Testis (tissue), 3 donors: ENCODE measurements around the gene ARF5. TPM values are rescaled to one million over a fixed set of nuclear protein-coding genes. Genes with fewer than 3 reads are reported as not detected.
"Not testable (repeated sequence)": the region's sequence is repeated elsewhere in the genome, so short reads cannot be mapped to it uniquely, and the experiment has no call there.

ENCODE experiments used
- DNase-seq: peaks from one replicate; pipeline ENCODE4 v3.0.0-alpha.2; 2019
- H3K27ac ChIP-seq, 2 donors: fragments of 200-600 bp; sonication (generic); one replicate each; pipeline ENCODE4 v1.5.1; 2019
- H3K27me3 ChIP-seq: fragments of 200-600 bp; sonication (generic); one replicate; pipeline ENCODE4 v1.5.1; 2019
- H3K36me3 ChIP-seq: fragments of 200-600 bp; sonication (generic); one replicate; pipeline ENCODE4 v1.5.1; 2017; ENCODE audit warnings: low read depth; ENCODE audit errors: missing control alignments
- H3K4me1 ChIP-seq: fragments of 200-600 bp; sonication (generic); one replicate; pipeline ENCODE4 v1.5.1; 2019
- H3K4me3 ChIP-seq, 2 donors: fragments of 200-600 bp; sonication (generic); one replicate each; pipeline ENCODE4 v1.5.1; 2017 to 2019
- H3K9me3 ChIP-seq: fragments of 200-600 bp; sonication (generic); one replicate; pipeline ENCODE4 v1.5.1; 2017
- POLR2A ChIP-seq: fragments of 450-650 bp; IDR thresholded peaks from one replicate; pipeline ENCODE4 v1.6.1; 2017; ENCODE audit warnings: antibody characterized with exemption, mild to moderate bottlenecking, moderate library complexity
- WGBS, 2 donors: methylation state at CpG; one replicate each; pipeline ENCODE4 v1.1.5; 2018; 5-methylcytosine and 5-hydroxymethylcytosine counted together
- intact Hi-C: fragments of 100-400 bp; cut with DNase I; formaldehyde crosslinking; loops from one replicate; pipeline ENCODE4 v1.15.1; 2023; ENCODE audit warnings: low total_unique reads
- polyA plus RNA-seq: library from polyadenylated mRNA; stranded (reverse); fragments of 350-450 nt; fragmentation: Illumina TruSeq; extraction: RNeasy Lipid Tissue Mini Kit (QIAGEN cat#74804); gene quantifications from one replicate; pipeline ENCODE4 v1.2.3, GENCODE V29; 2014; ENCODE audit warnings: low read depth, low replicate concordance; ENCODE audit not compliant: insufficient read depth
- total RNA-seq, 2 donors: library from RNA; depleted of rRNA; stranded (reverse); fragments of >200 nt; gene quantifications; one replicate each; pipeline ENCODE4 v1.2.3, GENCODE V29; 2016
- TF ChIP-seq, protein P1 (sequence below), 3 experiments: fragments of 450-650 bp in 2 of 3; fragments of 200-600 bp in 1 of 3; sonication (generic) in 1 of 3; IDR thresholded peaks; one replicate each; pipeline ENCODE4 v1.5.1; 2016 to 2019; ENCODE audit warnings: antibody characterized with exemption in 3 of 3, mild to moderate bottlenecking in 2 of 3, moderate library complexity in 1 of 3

ARF5 gene
- total and polyA plus RNA-seq, 3 donors from 2014 or later, result 161 to 190 (median 171) TPM

DNA sequence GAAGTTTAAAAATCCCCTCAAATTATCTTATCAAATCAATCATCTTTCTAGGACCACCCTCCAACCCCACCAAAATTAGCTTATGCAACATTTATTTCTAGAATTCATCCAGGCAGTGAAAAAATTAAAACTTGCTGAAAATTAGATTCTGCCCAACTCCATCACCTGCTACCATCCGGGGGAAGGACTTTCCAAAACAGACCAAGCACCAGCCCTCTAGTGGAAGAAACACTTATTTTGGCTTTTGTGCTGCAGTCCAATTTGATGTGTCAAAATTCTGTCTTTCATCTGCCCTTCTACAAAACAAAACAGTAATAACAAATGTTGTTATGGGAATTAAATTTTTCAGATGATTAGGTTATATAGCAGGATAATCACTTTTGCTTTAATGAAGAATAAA lies 38.0 kb upstream of the ARF5 start:
- 56 to 61% methylated on average over 1 of the region's 1 CpG for WGBS, 2 donors
- Histone ChIP-seq H3K36me3 (no peaks in the 10 kb centered on the region), H3K4me3 (no peak overlapping the region), H3K27me3 (no peaks in the 10 kb centered on the region), H3K4me1 (no peaks in the 10 kb centered on the region), H3K27ac (no peak overlapping the region), H3K9me3 (no peaks in the 10 kb centered on the region)
- DNase-seq, result no peak
- intact Hi-C loops, result no loop called here
- TF ChIP-seq POLR2A, result no peak
- TF ChIP-seq, protein P1, sequence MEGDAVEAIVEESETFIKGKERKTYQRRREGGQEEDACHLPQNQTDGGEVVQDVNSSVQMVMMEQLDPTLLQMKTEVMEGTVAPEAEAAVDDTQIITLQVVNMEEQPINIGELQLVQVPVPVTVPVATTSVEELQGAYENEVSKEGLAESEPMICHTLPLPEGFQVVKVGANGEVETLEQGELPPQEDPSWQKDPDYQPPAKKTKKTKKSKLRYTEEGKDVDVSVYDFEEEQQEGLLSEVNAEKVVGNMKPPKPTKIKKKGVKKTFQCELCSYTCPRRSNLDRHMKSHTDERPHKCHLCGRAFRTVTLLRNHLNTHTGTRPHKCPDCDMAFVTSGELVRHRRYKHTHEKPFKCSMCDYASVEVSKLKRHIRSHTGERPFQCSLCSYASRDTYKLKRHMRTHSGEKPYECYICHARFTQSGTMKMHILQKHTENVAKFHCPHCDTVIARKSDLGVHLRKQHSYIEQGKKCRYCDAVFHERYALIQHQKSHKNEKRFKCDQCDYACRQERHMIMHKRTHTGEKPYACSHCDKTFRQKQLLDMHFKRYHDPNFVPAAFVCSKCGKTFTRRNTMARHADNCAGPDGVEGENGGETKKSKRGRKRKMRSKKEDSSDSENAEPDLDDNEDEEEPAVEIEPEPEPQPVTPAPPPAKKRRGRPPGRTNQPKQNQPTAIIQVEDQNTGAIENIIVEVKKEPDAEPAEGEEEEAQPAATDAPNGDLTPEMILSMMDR (IDR thresholded peaks at IDR 0.05), result no peak

- TF ChIP-seq, protein P1 (IDR thresholded peaks at IDR 0.05), result no peak
- no peak for TF ChIP-seq POLR2A
- H3K27me3 ChIP-seq, result no peaks in the 10 kb centered on the region
- no peak overlapping the region for H3K4me3 ChIP-seq
- H3K4me1 ChIP-seq, result no peaks in the 10 kb centered on the region
- no peaks in the 10 kb centered on the region for H3K36me3 ChIP-seq
- no peak overlapping the region for H3K27ac ChIP-seq
- no peaks in the 10 kb centered on the region for H3K9me3 ChIP-seq
- WGBS, 2 donors, result 68 to 71% methylated on average over 4 of the region's 4 CpGs
- intact Hi-C loops, result no loop called here
- DNase-seq, result no peak
These were observed 36.3 kb upstream of the ARF5 start for GRCh38 chr7:127551941-127552340.

- no peak for DNase-seq
- TF ChIP-seq, protein P1 (IDR thresholded peaks at IDR 0.05), result no peak
- no peak for TF ChIP-seq POLR2A
- 75 to 85% methylated on average over 2 of the region's 2 CpGs for WGBS, 2 donors
- Histone ChIP-seq H3K4me1 (no peaks in the 10 kb centered on the region), H3K9me3 (no peaks in the 10 kb centered on the region), H3K36me3 (no peaks in the 10 kb centered on the region), H3K4me3 (no peak overlapping the region), H3K27ac (no peak overlapping the region), H3K27me3 (no peaks in the 10 kb centered on the region)
- intact Hi-C loops, result no loop called here
These were observed 31.8 kb upstream of the ARF5 start for GRCh38 chr7:127556404-127556803.

- Histone ChIP-seq H3K36me3 (no peaks in the 10 kb centered on the region), H3K4me3 (no peak overlapping the region), H3K27ac (no peak overlapping the region), H3K9me3 (no peaks in the 10 kb centered on the region), H3K27me3 (no peaks in the 10 kb centered on the region), H3K4me1 (no peaks in the 10 kb centered on the region)
- intact Hi-C loops, result no loop called here
- TF ChIP-seq, protein P1 (IDR thresholded peaks at IDR 0.05), result no peak
- TF ChIP-seq POLR2A, result no peak
- DNase-seq, result no peak
- 73 to 87% methylated on average over 2 of the region's 2 CpGs for WGBS, 2 donors
These were observed 30.4 kb upstream of the ARF5 start for GRCh38 chr7:127557803-127558202.

DNA sequence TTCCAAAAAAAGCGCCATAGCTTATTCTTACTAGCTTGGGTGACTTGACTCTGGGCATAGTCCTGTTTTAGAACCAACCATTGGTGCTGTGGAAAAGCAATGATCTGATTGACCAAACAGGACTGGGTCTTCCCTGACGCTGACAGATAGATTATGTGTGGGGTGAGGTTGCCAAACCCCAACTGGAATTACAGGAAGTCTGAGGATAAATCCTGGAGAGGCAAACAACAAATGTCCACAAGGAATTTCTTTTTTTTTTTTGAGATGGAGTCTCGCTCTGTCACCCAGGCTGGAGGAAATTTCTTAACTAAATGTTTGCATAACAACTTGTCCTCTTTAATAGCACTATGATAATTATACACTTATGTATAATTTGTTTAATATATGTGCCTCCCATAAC lies 22.0 kb upstream of the ARF5 start:
- Histone ChIP-seq H3K36me3 (no peaks in the 10 kb centered on the region), H3K4me3 (no peak overlapping the region), H3K4me1 (no peaks in the 10 kb centered on the region), H3K27me3 (no peaks in the 10 kb centered on the region), H3K27ac (no peak overlapping the region), H3K9me3 (no peaks in the 10 kb centered on the region)
- DNase-seq, result no peak
- intact Hi-C loops, result no loop called here
- TF ChIP-seq, protein P1 (IDR thresholded peaks at IDR 0.05), result no peak
- TF ChIP-seq POLR2A, result no peak
- 85 to 90% methylated on average over 3 of the region's 3 CpGs for WGBS, 2 donors

DNA sequence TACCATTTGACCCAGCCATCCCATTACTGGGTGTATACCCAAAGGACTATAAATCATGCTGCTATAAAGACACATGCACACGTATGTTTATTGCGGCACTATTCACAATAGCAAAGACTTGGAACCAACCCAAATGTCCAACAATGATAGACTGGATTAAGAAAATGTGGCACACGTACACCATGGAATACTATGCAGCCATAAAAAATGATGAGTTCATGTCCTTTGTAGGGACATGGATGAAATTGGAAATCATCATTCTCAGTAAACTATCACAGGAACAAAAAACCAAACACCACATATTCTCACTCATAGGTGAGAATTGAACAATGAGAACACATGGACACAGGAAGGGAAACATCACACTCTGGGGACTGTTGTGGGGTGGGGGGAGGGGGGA lies 20.2 kb upstream of the ARF5 start:
- H3K4me3 ChIP-seq, DNase-seq, H3K9me3 ChIP-seq, H3K36me3 ChIP-seq, intact Hi-C loops, H3K27ac ChIP-seq, H3K4me1 ChIP-seq, H3K27me3 ChIP-seq: not testable (repeated sequence)
- WGBS, 2 donors, result no CpG with 5 or more reads among the region's 3 CpGs
